IMR-90 (cell line): ENCODE measurements around the gene CLCN4. TPM values are rescaled to one million over a fixed set of nuclear protein-coding genes. Genes with fewer than 3 reads are reported as not detected.

Experiments used
- ATAC-seq: fragments of 200-7000 bp; cut with Tn5 transposase; 2 replicates; pipeline ENCODE4 v1.9.1; 2020; ENCODE audit warnings: low read depth, mild to moderate bottlenecking, moderate library complexity
- BruUV-seq: library from RNA; stranded (reverse); fragments of 400-500 nt; replicated peaks from 2 replicates; lab custom pipeline; 2021; lab: Mats Ljungman, UMichigan
- CTCF ChIA-PET: fragments of 300-600 bp; formaldehyde crosslinking; extraction: SDS; loops from one replicate; lab custom pipeline; 2021; ENCODE audit warnings: antibody characterized with exemption; lab: Yijun Ruan, JAX
- POLR2A ChIA-PET: fragments of 300-600 bp; sonication (Branson Sonifier 250); formaldehyde crosslinking; loops from one replicate; lab custom pipeline; 2022; ENCODE audit warnings: antibody characterized with exemption; ENCODE audit not compliant: unreplicated experiment; lab: Charles Lee
- DNase-seq: peaks from one replicate; pipeline ENCODE4 v3.0.0; 2013
- H2AFZ ChIP-seq: replicated peaks from 2 replicates; pipeline ENCODE3; 2013; ENCODE audit warnings: low read length, mild to moderate bottlenecking; ENCODE audit not compliant: poor library complexity
- H2AK5ac ChIP-seq: 2 replicates; pipeline ENCODE4 v1.6.1; 2013; ENCODE audit warnings: low read depth, low read length, inconsistent platforms
- H2AK9ac ChIP-seq: replicated peaks from 2 replicates; pipeline ENCODE3; 2013; ENCODE audit warnings: mild to moderate bottlenecking, low read depth, low read length, moderate library complexity; ENCODE audit not compliant: poor library complexity
- H2BK120ac ChIP-seq: 2 replicates; pipeline ENCODE4 v1.6.1; 2013; ENCODE audit warnings: low read depth, low read length, inconsistent platforms
- H2BK15ac ChIP-seq: 3 replicates; pipeline ENCODE4 v1.6.1; 2013; ENCODE audit warnings: low read depth, low read length, inconsistent platforms
- H2BK20ac ChIP-seq: 2 replicates; pipeline ENCODE4 v1.6.1; 2013; ENCODE audit warnings: low read depth, mild to moderate bottlenecking, inconsistent platforms, low read length, moderate library complexity
- H2BK5ac ChIP-seq: 2 replicates; pipeline ENCODE4 v1.6.1; 2013; ENCODE audit warnings: mild to moderate bottlenecking, low read depth, low read length, inconsistent platforms; ENCODE audit not compliant: poor library complexity, severe bottlenecking
- H3K14ac ChIP-seq: replicated peaks from 2 replicates; pipeline ENCODE4 v1.6.1; 2013; ENCODE audit warnings: low read depth, low read length, inconsistent platforms
- H3K18ac ChIP-seq: 2 replicates; pipeline ENCODE4 v1.6.1; 2013; ENCODE audit warnings: low read depth, low read length, control low read depth
- H3K23ac ChIP-seq: 2 replicates; pipeline ENCODE4 v1.6.1; 2013; ENCODE audit warnings: low read depth, low read length, inconsistent platforms
- H3K27ac ChIP-seq: 2 replicates; pipeline ENCODE4 v1.5.1; 2013; ENCODE audit warnings: mild to moderate bottlenecking, control low read depth, low read length; ENCODE audit not compliant: insufficient read depth
- H3K27me3 ChIP-seq: 2 replicates; pipeline ENCODE4 v1.6.1; 2013; ENCODE audit warnings: low read length; ENCODE audit not compliant: control insufficient read depth, insufficient read depth
- H3K36me3 ChIP-seq: 2 replicates; pipeline ENCODE4 v1.6.1; 2013; ENCODE audit warnings: low read length, mixed read lengths; ENCODE audit not compliant: control insufficient read depth, insufficient read depth
- H3K4ac ChIP-seq: 2 replicates; pipeline ENCODE4 v1.6.1; 2013; ENCODE audit warnings: low read depth, low read length, inconsistent platforms
- H3K4me1 ChIP-seq: 2 replicates; pipeline ENCODE4 v1.6.1; 2013; ENCODE audit warnings: low read length, mixed read lengths; ENCODE audit not compliant: control insufficient read depth, insufficient read depth
- H3K4me2 ChIP-seq: 2 replicates; pipeline ENCODE4 v1.6.1; 2013; ENCODE audit warnings: low read depth, mild to moderate bottlenecking, control low read depth, low read length, moderate library complexity
- H3K4me3 ChIP-seq: 2 replicates; pipeline ENCODE4 v1.5.1; 2013; ENCODE audit warnings: low read depth, mild to moderate bottlenecking, control low read depth, low read length, moderate library complexity; ENCODE audit not compliant: insufficient read depth
- H3K56ac ChIP-seq: 2 replicates; pipeline ENCODE4 v1.6.1; 2013; ENCODE audit warnings: low read length, inconsistent platforms; ENCODE audit not compliant: insufficient read depth; ENCODE audit errors: extremely low read depth
- H3K79me1 ChIP-seq, 2 experiments: 2 replicates each; pipeline ENCODE4 v1.6.1; 2013; ENCODE audit warnings: low read length in 2 of 2, inconsistent platforms in 1 of 2, low read depth in 1 of 2
- H3K9ac ChIP-seq: 2 replicates; pipeline ENCODE4 v1.6.1; 2013; ENCODE audit warnings: low read depth, low read length, control low read depth
- H3K9me1 ChIP-seq: 2 replicates; pipeline ENCODE4 v1.6.1; 2013; ENCODE audit warnings: low read length, inconsistent platforms; ENCODE audit not compliant: insufficient read depth
- H3K9me3 ChIP-seq: 2 replicates; pipeline ENCODE4 v1.6.1; 2013; ENCODE audit warnings: low read length; ENCODE audit not compliant: control insufficient read depth, insufficient read depth
- H4K20me1 ChIP-seq: 2 replicates; pipeline ENCODE4 v1.6.1; 2013; ENCODE audit warnings: low read length, inconsistent platforms; ENCODE audit not compliant: insufficient read depth
- H4K5ac ChIP-seq: 2 replicates; pipeline ENCODE4 v1.6.1; 2013; ENCODE audit warnings: mild to moderate bottlenecking, low read depth, low read length, control low read depth
- H4K8ac ChIP-seq, 2 experiments: 2 replicates each; pipeline ENCODE4 v1.6.1; 2013; ENCODE audit warnings: low read depth in 2 of 2, low read length in 2 of 2, control low read depth in 1 of 2, inconsistent platforms in 1 of 2
- H4K91ac ChIP-seq: 2 replicates; pipeline ENCODE4 v1.6.1; 2013; ENCODE audit warnings: low read depth, low read length, inconsistent platforms; ENCODE audit not compliant: insufficient read depth
- CEBPB ChIP-seq: IDR thresholded peaks from 2 replicates; pipeline ENCODE4 v1.6.1; 2012; ENCODE audit warnings: low read depth, low read length, improper control_type of control experiment
- CTCF ChIP-seq: conservative IDR thresholded peaks from 2 replicates; pipeline ENCODE4 v1.5.1; 2012; ENCODE audit warnings: mild to moderate bottlenecking, low read depth, low read length, improper control_type of control experiment
- ELK1 ChIP-seq: fragments of 150-350 bp; IDR thresholded peaks from 2 replicates; pipeline ENCODE4 v1.6.1; 2016; ENCODE audit warnings: low read depth, mild to moderate bottlenecking, low read length, moderate library complexity, borderline replicate concordance
- FOS ChIP-seq: fragments of 150-350 bp; IDR thresholded peaks from 2 replicates; pipeline ENCODE4 v1.6.1; 2016; ENCODE audit warnings: low read depth, low read length
- MAFK ChIP-seq: IDR thresholded peaks from 2 replicates; pipeline ENCODE4 v1.6.1; 2012; ENCODE audit warnings: low read depth, low read length, improper control_type of control experiment
- MAZ ChIP-seq: IDR thresholded peaks from 2 replicates; pipeline ENCODE4 v1.6.1; 2012; ENCODE audit warnings: low read depth, mild to moderate bottlenecking, low read length, improper control_type of control experiment, moderate library complexity, borderline replicate concordance
- MXI1 ChIP-seq: IDR thresholded peaks from 2 replicates; pipeline ENCODE4 v1.6.1; 2012; ENCODE audit warnings: low read depth, mild to moderate bottlenecking, low read length, moderate library complexity, borderline replicate concordance
- POLR2A ChIP-seq: IDR thresholded peaks from 2 replicates; pipeline ENCODE4 v1.6.1; 2012; ENCODE audit warnings: mild to moderate bottlenecking, low read depth, low read length
- RAD21 ChIP-seq: IDR thresholded peaks from 2 replicates; pipeline ENCODE4 v1.6.1; 2012; ENCODE audit warnings: low read length, improper control_type of control experiment
- RCOR1 ChIP-seq: IDR thresholded peaks from 2 replicates; pipeline ENCODE4 v1.6.1; 2012; ENCODE audit warnings: mild to moderate bottlenecking, low read length, improper control_type of control experiment; ENCODE audit not compliant: insufficient replicate concordance
- RFX5 ChIP-seq: IDR thresholded peaks from 2 replicates; pipeline ENCODE4 v1.8.0; 2012; ENCODE audit warnings: low read depth, mild to moderate bottlenecking, low read length, moderate library complexity
- SMC3 ChIP-seq: fragments of 150-350 bp; IDR thresholded peaks from 2 replicates; pipeline ENCODE4 v1.6.1; 2016; ENCODE audit warnings: low read depth, mild to moderate bottlenecking, antibody characterized with exemption, low read length, moderate library complexity
- WGBS, 2 experiments: methylation state at CpG; one replicate each; pipeline versions ENCODE4 v1.1.5 to v1.1.7; 2013; ENCODE audit warnings: missing lambda C conversion rate in 2 of 2; ENCODE audit not compliant: insufficient read length in 1 of 2; ENCODE audit errors: extremely low coverage in 2 of 2; 5-methylcytosine and 5-hydroxymethylcytosine counted together
- dilution Hi-C: fragments of 300-500 bp; cut with HindIII; formaldehyde crosslinking; loops from one replicate; pipeline ENCODE4 v1.14.3; 2018; ENCODE audit warnings: low sequenced_read_pairs; ENCODE audit not compliant: unreplicated experiment
- in situ Hi-C: fragments of 300-500 bp; cut with MboI; formaldehyde crosslinking; loops from 3 replicates; pipeline ENCODE4 v1.14.3; 2019; ENCODE audit warnings: low sequenced_read_pairs, inconsistent platforms, mixed read lengths
- intact Hi-C: fragments of 100-400 bp; cut with micrococcal nuclease; formaldehyde crosslinking; loops from 2 replicates; pipeline ENCODE4 v1.10.0; 2022
- polyA plus RNA-seq, 3 experiments: library from polyadenylated mRNA; depleted of rRNA; stranded (reverse); fragments of >200 nt; gene quantifications; 2 replicates each; pipeline ENCODE4 v1.2.3, GENCODE V29; 2012; ENCODE audit warnings: low replicate concordance in 1 of 3
- total RNA-seq: library from RNA; depleted of rRNA; stranded (reverse); fragments of >200 nt; gene quantifications from 2 replicates; pipeline ENCODE4 v1.2.3, GENCODE V29; 2012
- TF ChIP-seq, protein P1 (sequence below): fragments of 150-350 bp; IDR thresholded peaks from 2 replicates; pipeline ENCODE4 v1.6.1; 2017; ENCODE audit warnings: mild to moderate bottlenecking, antibody characterized with exemption, low read length, low read depth

CLCN4 gene
- total and polyA plus RNA-seq, 2 of the 4 experiments (the other 2 are of a cell fraction), result 2.2 to 4.5 TPM

- Histone ChIP-seq H3K4me3 (no peak overlapping the region), H3K18ac (no peak overlapping the region), H2BK15ac (no peak overlapping the region), H2BK5ac (no peak overlapping the region), H3K9ac (no peak overlapping the region), H3K27me3 (no peaks in the 10 kb centered on the region), H2AK9ac (no peak overlapping the region), H4K91ac (no peak overlapping the region), H2BK20ac (no peak overlapping the region), H3K4me1 (no peaks in the 10 kb centered on the region), H4K5ac (no peak overlapping the region), H2AFZ (no peak overlapping the region), H3K9me3 (no peaks in the 10 kb centered on the region; the same call in 1 of the 2 replicates), H3K27ac (no peak overlapping the region), H3K4ac (no peak overlapping the region), H3K56ac (no peak overlapping the region), H4K8ac (no peak overlapping the region), H3K23ac (no peak overlapping the region), H3K14ac (no peak overlapping the region), H2AK5ac (no peak overlapping the region), H3K9me1 (no peaks in the 10 kb centered on the region), H4K20me1 (no peaks in the 10 kb centered on the region), H3K4me2 (no peak overlapping the region), H3K36me3 (peaks cover 17% of the 10 kb centered on the region), H2BK120ac (no peak overlapping the region), H3K79me1 (peaks cover 0 to 19% of the 10 kb centered on the region in 2 experiments; a peak in 2 of 4 replicates)
- 91% methylated on average over 12 of the region's 31 CpGs; no CpG with 5 or more reads in 1 of the 2 experiments for WGBS, 2 experiments
- dilution Hi-C loops (no loop called here), in situ Hi-C loops (loop anchor here (5.0 to 25.0 kb wide), 3 partner anchors 120 to 1305 kb away; partner anchors contain the start of gene FAM9A), intact Hi-C loops (loop anchor here (5.0 kb wide), 2 partner anchors 100 to 385 kb away; no protein-coding TSS in a partner anchor)
- no peak for ATAC-seq
- DNase-seq, result no peak
- TF ChIP-seq CEBPB (no peak), RAD21 (no peak), RCOR1 (no peak), CTCF (no peak), FOS (no peak), SMC3 (no peak), MAZ (no peak), POLR2A (no peak), RFX5 (no peak), MAFK (no peak), MXI1 (no peak), ELK1 (no peak)
- TF ChIP-seq, protein P1, sequence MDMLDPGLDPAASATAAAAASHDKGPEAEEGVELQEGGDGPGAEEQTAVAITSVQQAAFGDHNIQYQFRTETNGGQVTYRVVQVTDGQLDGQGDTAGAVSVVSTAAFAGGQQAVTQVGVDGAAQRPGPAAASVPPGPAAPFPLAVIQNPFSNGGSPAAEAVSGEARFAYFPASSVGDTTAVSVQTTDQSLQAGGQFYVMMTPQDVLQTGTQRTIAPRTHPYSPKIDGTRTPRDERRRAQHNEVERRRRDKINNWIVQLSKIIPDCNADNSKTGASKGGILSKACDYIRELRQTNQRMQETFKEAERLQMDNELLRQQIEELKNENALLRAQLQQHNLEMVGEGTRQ, result no peak
- ChIA-PET CTCF (no interaction called here), POLR2A (no interaction called here)
- no TSS peak for BruUV-seq
Observed at GRCh38 chrX:10117301-10117700, 39.5 kb upstream of the CLCN4 start.
